ENCODE measurements around the gene ZNF407. TPM values are rescaled to one million over a fixed set of nuclear protein-coding genes. Genes with fewer than 3 reads are reported as not detected.

The ZNF407 gene
- total RNA-seq, 1 donor from 2014 or later: 10.6 TPM

DNA sequence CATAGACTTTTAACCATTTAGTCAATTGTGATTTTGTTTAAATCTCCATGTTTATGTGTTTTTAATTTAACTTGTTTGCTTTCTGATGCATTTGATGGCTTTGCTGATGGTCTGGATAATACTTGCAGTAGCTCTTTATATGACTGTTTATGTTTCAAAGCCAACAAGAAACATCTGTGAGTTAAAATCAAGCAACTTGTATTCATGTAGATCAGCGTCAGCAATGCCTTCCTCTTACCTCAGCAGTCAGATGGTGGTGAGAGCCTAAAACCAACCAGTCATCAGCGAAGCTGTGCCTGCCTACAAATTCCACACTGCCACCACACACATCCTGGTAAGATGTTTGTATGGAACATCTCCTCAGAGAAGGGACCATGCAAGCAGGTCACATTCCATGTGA, 379.4 kb downstream of the ZNF407 start:
- Histone ChIP-seq H3K27ac (replicated peaks) (no peak overlapping the region), H3K36me3 (no peaks in the 10 kb centered on the region), H3K4me3 (no peak overlapping the region), H3K27me3 (ENCODE audit: low read depth) (no peaks in the 10 kb centered on the region), H3K4me1 (peaks cover 3% of the 10 kb centered on the region), H3K9me3 (replicated peaks) (no peaks in the 10 kb centered on the region)
- no peak for DNase-seq
- TF ChIP-seq, protein P1, sequence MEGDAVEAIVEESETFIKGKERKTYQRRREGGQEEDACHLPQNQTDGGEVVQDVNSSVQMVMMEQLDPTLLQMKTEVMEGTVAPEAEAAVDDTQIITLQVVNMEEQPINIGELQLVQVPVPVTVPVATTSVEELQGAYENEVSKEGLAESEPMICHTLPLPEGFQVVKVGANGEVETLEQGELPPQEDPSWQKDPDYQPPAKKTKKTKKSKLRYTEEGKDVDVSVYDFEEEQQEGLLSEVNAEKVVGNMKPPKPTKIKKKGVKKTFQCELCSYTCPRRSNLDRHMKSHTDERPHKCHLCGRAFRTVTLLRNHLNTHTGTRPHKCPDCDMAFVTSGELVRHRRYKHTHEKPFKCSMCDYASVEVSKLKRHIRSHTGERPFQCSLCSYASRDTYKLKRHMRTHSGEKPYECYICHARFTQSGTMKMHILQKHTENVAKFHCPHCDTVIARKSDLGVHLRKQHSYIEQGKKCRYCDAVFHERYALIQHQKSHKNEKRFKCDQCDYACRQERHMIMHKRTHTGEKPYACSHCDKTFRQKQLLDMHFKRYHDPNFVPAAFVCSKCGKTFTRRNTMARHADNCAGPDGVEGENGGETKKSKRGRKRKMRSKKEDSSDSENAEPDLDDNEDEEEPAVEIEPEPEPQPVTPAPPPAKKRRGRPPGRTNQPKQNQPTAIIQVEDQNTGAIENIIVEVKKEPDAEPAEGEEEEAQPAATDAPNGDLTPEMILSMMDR (IDR thresholded peaks at IDR 0.05; ENCODE audit: borderline replicate concordance): no peak
- intact Hi-C loops (cut with micrococcal nuclease): no loop called here

DNA sequence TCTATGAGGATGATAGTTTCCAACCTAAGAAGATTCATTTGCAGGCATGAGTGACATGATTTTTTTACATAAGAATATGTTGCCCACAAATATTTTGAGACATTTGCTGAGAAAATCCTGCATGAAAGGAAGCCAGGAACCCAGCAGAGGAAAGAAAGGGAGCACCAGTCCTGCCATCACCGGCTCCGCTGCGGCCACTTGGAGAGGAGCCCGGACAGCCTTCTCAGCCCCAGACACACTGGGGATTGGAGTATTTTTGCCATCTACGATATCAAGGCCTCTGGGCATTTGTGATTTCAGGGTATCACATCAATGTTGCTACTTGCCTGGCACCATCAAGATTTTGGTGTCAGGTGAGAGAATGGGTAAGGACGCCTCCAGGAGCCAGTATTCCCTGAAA, 383.0 kb downstream of the ZNF407 start:
- no peaks in the 10 kb centered on the region for H3K36me3 ChIP-seq
- TF ChIP-seq, protein P1 (IDR thresholded peaks at IDR 0.05; ENCODE audit: borderline replicate concordance): no peak
- H3K9me3 ChIP-seq (replicated peaks): no peaks in the 10 kb centered on the region
- intact Hi-C loops (cut with micrococcal nuclease): no loop called here
- no peak overlapping the region for H3K27ac ChIP-seq (replicated peaks)
- no peak overlapping the region for H3K4me3 ChIP-seq
- DNase-seq: no peak
- H3K4me1 ChIP-seq: no peaks in the 10 kb centered on the region
- H3K27me3 ChIP-seq (ENCODE audit: low read depth): no peaks in the 10 kb centered on the region

DNA sequence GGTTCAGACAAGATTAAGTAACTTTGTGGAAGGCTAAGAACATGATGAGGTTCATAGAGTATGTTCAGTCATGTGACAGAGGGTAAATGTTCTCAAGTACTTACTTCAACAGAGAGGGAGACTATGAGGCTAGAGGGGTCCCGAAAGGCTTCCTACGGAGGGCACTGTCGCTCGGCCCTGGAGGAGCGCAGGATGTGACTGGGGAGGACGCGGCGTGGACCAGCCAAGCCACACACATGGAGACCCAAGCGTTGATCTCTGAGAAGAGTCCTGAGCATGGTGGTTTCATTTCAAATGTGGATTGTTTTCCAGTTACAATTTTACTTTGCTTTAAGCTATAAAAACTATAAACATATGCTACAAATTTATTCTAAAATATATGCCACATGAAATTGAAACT, 383.8 kb downstream of the ZNF407 start:
- TF ChIP-seq, protein P1 (IDR thresholded peaks at IDR 0.05; ENCODE audit: borderline replicate concordance): no peak
- intact Hi-C loops (cut with micrococcal nuclease): no loop called here
- H3K9me3 ChIP-seq (replicated peaks): no peaks in the 10 kb centered on the region
- H3K27ac ChIP-seq (replicated peaks): no peak overlapping the region
- H3K4me3 ChIP-seq: no peak overlapping the region
- no peaks in the 10 kb centered on the region for H3K4me1 ChIP-seq
- H3K36me3 ChIP-seq: no peaks in the 10 kb centered on the region
- no peak for DNase-seq
- no peaks in the 10 kb centered on the region for H3K27me3 ChIP-seq (ENCODE audit: low read depth)

DNA sequence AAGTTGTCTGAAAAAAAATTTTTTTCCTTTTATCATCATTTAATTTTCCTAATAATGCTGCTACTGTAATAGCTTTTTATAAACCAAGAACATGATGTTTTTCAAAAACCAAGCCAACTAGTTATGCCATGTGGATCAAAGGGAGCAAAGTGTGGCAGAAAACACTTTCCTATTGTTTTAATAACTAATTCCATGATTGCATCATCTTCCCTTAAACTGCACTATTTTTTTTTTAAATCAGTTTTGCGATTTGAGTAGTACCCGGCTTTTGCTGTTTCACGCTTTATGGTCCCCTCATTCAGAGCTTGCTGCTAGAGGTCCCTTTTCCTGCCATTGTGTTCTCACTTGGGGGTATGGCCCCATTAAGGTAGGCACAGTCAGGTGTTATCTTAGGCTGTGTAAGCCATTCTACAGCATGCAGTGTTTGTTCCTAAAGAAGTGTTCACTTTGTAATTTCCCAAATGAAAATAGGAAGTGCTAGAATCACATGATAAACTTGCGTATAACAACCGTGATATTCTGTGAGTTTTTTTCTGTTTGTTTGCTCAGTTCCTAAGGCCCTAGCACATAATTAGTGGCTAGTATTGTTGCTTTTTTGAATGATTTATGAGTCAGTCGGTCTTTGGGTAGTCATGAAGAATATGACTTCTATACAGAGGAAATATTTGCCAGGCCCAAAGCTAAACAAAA, 385.4 kb downstream of the ZNF407 start:
- intact Hi-C loops (cut with micrococcal nuclease): no loop called here
- DNase-seq: no peak
- Histone ChIP-seq H3K9me3 (replicated peaks) (no peaks in the 10 kb centered on the region), H3K36me3 (no peaks in the 10 kb centered on the region), H3K4me3 (no peak overlapping the region), H3K27me3 (ENCODE audit: low read depth) (no peaks in the 10 kb centered on the region), H3K4me1 (no peaks in the 10 kb centered on the region), H3K27ac (replicated peaks) (peak overlapping the region; percentile 2)
- TF ChIP-seq, protein P1 (IDR thresholded peaks at IDR 0.05; ENCODE audit: borderline replicate concordance): no peak

DNA sequence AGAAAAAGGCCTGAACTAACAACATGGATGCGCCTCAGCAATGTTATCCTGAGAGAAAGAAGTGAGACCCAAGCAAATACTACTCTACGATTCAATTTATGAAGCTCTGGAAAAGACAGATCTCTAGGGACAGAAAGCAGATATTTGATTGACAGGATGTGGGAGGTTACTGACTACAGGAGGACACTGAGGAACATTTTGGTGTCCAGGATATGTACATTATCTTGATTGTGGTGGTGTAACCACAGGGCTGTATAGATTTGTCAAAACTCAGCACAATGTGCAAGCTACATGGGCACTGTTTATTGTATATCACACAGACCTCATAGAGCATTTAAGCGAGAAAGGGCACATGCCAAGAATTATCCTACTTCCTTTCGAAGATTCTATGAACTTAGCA, 391.5 kb downstream of the ZNF407 start:
- Histone ChIP-seq H3K27me3 (ENCODE audit: low read depth) (no peaks in the 10 kb centered on the region), H3K36me3 (no peaks in the 10 kb centered on the region), H3K27ac (replicated peaks) (no peak overlapping the region), H3K4me1 (no peaks in the 10 kb centered on the region), H3K4me3 (no peak overlapping the region), H3K9me3 (replicated peaks) (no peaks in the 10 kb centered on the region)
- intact Hi-C loops (cut with micrococcal nuclease): no loop called here
- TF ChIP-seq, protein P1 (IDR thresholded peaks at IDR 0.05; ENCODE audit: borderline replicate concordance): no peak
- DNase-seq: no peak
